ENCODE results near the gene NPAS3.

The NPAS3 gene

DNA sequence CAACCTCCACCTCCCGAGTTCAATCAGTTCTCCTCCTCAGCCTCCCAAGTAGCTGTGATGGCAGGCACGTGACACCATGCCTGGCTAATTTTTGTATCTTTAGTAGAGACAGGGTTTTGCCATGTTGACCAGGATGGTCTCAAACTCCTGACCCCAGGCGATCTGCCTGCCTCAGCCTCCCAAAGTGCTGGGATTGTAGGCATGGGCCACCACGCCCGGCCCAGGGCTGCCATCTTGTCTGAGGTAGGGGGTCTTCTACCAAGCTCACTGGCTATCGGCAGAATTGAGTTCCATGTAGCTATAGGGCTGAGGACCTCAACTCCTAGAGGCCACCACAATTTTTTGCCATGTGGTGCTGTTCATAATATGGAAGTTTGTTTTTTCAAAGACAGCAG is 896.6 kb downstream of the NPAS3 start:
- Histone ChIP-seq H4K8ac (ENCODE audit: low read depth, low read length) (no peak overlapping the region), H3K4me2 (ENCODE audit: low read length) (no peak overlapping the region), H4K91ac (ENCODE audit: low read depth, low read length) (no peak overlapping the region), H3K14ac (ENCODE audit: low read length) (no peak overlapping the region), H2BK5ac (ENCODE audit: low read depth, low read length, poor library complexity) (no peak overlapping the region), H3K4me1 (ENCODE audit: control insufficient read depth in 1 of 2, insufficient read depth in 2 of 2, low read length in 2 of 2) (peaks cover 4 to 12% of the 10 kb centered on the region in 2 experiments), H3K27ac (ENCODE audit: low read depth, low read length) (no peak overlapping the region), H2AFZ (ENCODE audit: insufficient read depth, low read length, poor library complexity) (no peak overlapping the region), H3K9me3 (ENCODE audit: insufficient read depth, low read depth, low read length) (peaks cover 4% of the 10 kb centered on the region), H3K27me3 (ENCODE audit: insufficient read depth, low read length) (no peaks in the 10 kb centered on the region), H2BK120ac (ENCODE audit: insufficient read depth, low read length, poor library complexity) (no peak overlapping the region), H4K12ac (ENCODE audit: low read depth, low read length) (no peak overlapping the region), H2BK12ac (ENCODE audit: low read length) (no peak overlapping the region), H3K18ac (ENCODE audit: low read length) (no peak overlapping the region), H3K36me3 (ENCODE audit: control insufficient read depth in 1 of 2, insufficient read depth in 2 of 2, low read length in 2 of 2) (no peaks in the 10 kb centered on the region), H3K4ac (ENCODE audit: low read depth, low read length) (no peak overlapping the region), H3K4me3 (ENCODE audit: low read depth, low read length) (no peak overlapping the region), H3K79me1 (ENCODE audit: low read length) (no peaks in the 10 kb centered on the region), H3K79me2 (ENCODE audit: control insufficient read depth, insufficient read depth, low read length, poor library complexity) (no peaks in the 10 kb centered on the region), H2AK5ac (ENCODE audit: low read length) (no peak overlapping the region), H3K9ac (ENCODE audit: low read length) (no peak overlapping the region), H3K23ac (ENCODE audit: low read length) (no peak overlapping the region)
- no CpG with 5 or more reads among the region's 6 CpGs for WGBS (ENCODE audit: extremely low coverage, insufficient coverage, insufficient read length)
- DNase-seq = no peak

DNA sequence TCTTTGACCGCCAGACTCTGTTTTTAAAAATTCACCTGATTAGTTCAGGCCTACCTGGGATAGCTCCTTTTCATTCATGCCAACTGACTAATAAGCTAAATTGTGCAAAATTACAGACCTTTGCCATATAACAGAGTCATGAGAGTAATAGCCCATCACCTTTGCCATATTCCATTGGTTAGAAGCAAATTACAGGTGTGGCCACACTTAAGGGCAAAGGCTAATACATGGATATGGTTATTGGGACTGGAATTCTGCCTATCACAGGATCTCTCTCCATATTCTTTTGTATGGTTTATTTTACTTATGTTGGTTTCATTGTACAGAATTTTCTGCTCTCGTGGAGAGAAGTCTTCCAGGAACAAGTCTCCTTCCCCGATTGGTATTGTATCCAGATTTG is 897.0 kb downstream of the NPAS3 start:
- H3K9ac ChIP-seq (ENCODE audit: low read length) = no peak overlapping the region
- peaks cover 4% of the 10 kb centered on the region for H3K9me3 ChIP-seq (ENCODE audit: insufficient read depth, low read depth, low read length)
- no peaks in the 10 kb centered on the region for H3K79me2 ChIP-seq (ENCODE audit: control insufficient read depth, insufficient read depth, low read length, poor library complexity)
- peaks cover 4 to 12% of the 10 kb centered on the region in 2 experiments for H3K4me1 ChIP-seq (ENCODE audit: control insufficient read depth in 1 of 2, insufficient read depth in 2 of 2, low read length in 2 of 2)
- H3K36me3 ChIP-seq (ENCODE audit: control insufficient read depth in 1 of 2, insufficient read depth in 2 of 2, low read length in 2 of 2) = no peaks in the 10 kb centered on the region
- H3K4me2 ChIP-seq (ENCODE audit: low read length) = no peak overlapping the region
- H3K4me3 ChIP-seq (ENCODE audit: low read depth, low read length) = no peak overlapping the region
- no peak overlapping the region for H2AK5ac ChIP-seq (ENCODE audit: low read length)
- H2BK12ac ChIP-seq (ENCODE audit: low read length) = no peak overlapping the region
- H4K8ac ChIP-seq (ENCODE audit: low read depth, low read length) = no peak overlapping the region
- H3K27me3 ChIP-seq (ENCODE audit: insufficient read depth, low read length) = no peaks in the 10 kb centered on the region
- no peak overlapping the region for H2BK120ac ChIP-seq (ENCODE audit: insufficient read depth, low read length, poor library complexity)
- no peak overlapping the region for H2AFZ ChIP-seq (ENCODE audit: insufficient read depth, low read length, poor library complexity)
- no peak for DNase-seq
- no peak overlapping the region for H2BK5ac ChIP-seq (ENCODE audit: low read depth, low read length, poor library complexity)
- H3K79me1 ChIP-seq (ENCODE audit: low read length) = no peaks in the 10 kb centered on the region
- no CpG with 5 or more reads among the region's 3 CpGs for whole genome bisulfite sequencing (ENCODE audit: extremely low coverage, insufficient coverage, insufficient read length)
- H3K23ac ChIP-seq (ENCODE audit: low read length) = no peak overlapping the region
- H3K14ac ChIP-seq (ENCODE audit: low read length) = no peak overlapping the region
- no peak overlapping the region for H3K4ac ChIP-seq (ENCODE audit: low read depth, low read length)
- no peak overlapping the region for H4K12ac ChIP-seq (ENCODE audit: low read depth, low read length)
- H4K91ac ChIP-seq (ENCODE audit: low read depth, low read length) = no peak overlapping the region
- no peak overlapping the region for H3K27ac ChIP-seq (ENCODE audit: low read depth, low read length)
- H3K18ac ChIP-seq (ENCODE audit: low read length) = no peak overlapping the region

DNA sequence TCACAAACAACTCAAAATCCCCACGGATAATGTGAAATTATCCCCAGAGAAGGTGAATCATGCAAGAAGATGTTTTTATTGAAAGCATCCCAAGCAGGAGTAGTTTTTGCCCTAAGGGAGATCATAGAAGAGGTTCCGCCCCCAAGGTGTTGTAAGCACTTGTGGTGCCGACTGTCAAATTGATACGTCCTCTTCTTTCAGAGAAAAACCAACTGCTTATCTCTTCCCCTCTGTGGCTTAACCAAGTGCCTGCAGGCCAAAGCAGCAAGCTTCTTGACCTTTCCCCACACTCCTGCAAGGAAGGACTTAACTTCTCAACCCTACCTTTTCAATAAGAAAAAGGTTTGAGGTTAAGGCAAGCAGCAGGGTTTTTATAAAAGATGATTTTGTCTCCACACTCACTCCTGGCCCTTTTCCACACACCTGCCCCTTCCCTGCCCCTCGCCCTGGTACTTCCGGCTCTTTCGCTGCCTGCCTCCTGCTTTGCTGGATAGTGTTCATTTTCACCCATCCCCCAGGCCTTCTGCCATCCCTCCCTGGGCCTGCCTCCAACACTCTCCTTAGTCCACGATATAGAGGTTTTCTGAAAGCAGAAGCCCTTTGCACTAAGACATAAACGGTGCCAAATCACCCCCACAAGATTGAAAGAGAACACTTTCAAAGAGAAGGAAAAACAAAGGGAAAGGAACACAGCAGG is 897.7 kb downstream of the NPAS3 start:
- Histone ChIP-seq H3K4ac (ENCODE audit: low read depth, low read length) (no peak overlapping the region), H4K8ac (ENCODE audit: low read depth, low read length) (no peak overlapping the region), H2BK12ac (ENCODE audit: low read length) (no peak overlapping the region), H2AFZ (ENCODE audit: insufficient read depth, low read length, poor library complexity) (no peak overlapping the region), H3K27ac (ENCODE audit: low read depth, low read length) (no peak overlapping the region), H3K14ac (ENCODE audit: low read length) (no peak overlapping the region), H3K79me1 (ENCODE audit: low read length) (no peaks in the 10 kb centered on the region), H2AK5ac (ENCODE audit: low read length) (no peak overlapping the region), H3K9me3 (ENCODE audit: insufficient read depth, low read depth, low read length) (peaks cover 4% of the 10 kb centered on the region), H3K4me3 (ENCODE audit: low read depth, low read length) (no peak overlapping the region), H3K79me2 (ENCODE audit: control insufficient read depth, insufficient read depth, low read length, poor library complexity) (no peaks in the 10 kb centered on the region), H3K4me1 (ENCODE audit: control insufficient read depth in 1 of 2, insufficient read depth in 2 of 2, low read length in 2 of 2) (peaks cover 4 to 12% of the 10 kb centered on the region in 2 experiments), H3K36me3 (ENCODE audit: control insufficient read depth in 1 of 2, insufficient read depth in 2 of 2, low read length in 2 of 2) (no peaks in the 10 kb centered on the region), H3K4me2 (ENCODE audit: low read length) (peak overlapping the region; percentile 1), H4K91ac (ENCODE audit: low read depth, low read length) (no peak overlapping the region), H3K27me3 (ENCODE audit: insufficient read depth, low read length) (no peaks in the 10 kb centered on the region), H2BK120ac (ENCODE audit: insufficient read depth, low read length, poor library complexity) (no peak overlapping the region), H3K18ac (ENCODE audit: low read length) (no peak overlapping the region), H3K23ac (ENCODE audit: low read length) (no peak overlapping the region), H2BK5ac (ENCODE audit: low read depth, low read length, poor library complexity) (no peak overlapping the region), H3K9ac (ENCODE audit: low read length) (no peak overlapping the region), H4K12ac (ENCODE audit: low read depth, low read length) (no peak overlapping the region)
- peak; percentile 59 to 72 for DNase-seq
- WGBS (ENCODE audit: extremely low coverage, insufficient coverage, insufficient read length) = no CpG with 5 or more reads among the region's 9 CpGs

DNA sequence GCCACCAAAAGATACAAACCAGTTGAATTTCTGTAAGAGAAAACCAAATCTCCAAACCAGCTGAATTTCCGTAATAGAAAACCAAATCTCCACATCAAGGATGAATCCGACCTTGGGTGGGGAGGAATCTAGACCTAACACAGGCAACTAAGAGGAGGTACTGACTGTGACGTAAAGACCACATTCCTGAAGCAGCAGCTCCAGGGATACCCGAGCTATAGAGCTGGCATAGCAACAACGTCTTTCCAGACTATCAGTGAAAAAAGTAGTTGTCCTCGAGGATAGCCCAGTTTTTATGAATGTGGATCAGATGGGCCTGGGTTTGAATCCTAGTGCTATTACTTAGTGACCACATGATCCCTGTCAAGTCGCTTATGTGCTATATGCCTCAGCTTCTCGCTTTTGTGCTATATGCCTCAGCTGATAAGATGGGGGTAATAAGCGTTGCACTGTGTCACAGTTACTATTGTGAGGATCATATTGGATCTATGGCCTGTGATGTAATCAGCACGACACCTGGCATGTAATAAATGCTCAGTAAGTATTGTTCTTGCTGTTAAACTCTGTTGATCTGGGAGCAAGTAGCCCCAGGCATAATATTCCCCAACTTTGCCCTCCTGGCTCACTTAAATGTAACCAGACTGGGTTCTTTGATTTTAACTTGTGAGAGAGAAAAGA is 898.4 kb downstream of the NPAS3 start:
- Histone ChIP-seq H3K4me1 (ENCODE audit: control insufficient read depth in 1 of 2, insufficient read depth in 2 of 2, low read length in 2 of 2) (peaks cover 4 to 12% of the 10 kb centered on the region in 2 experiments), H3K4me3 (ENCODE audit: low read depth, low read length) (no peak overlapping the region), H4K91ac (ENCODE audit: low read depth, low read length) (no peak overlapping the region), H4K12ac (ENCODE audit: low read depth, low read length) (no peak overlapping the region), H3K36me3 (ENCODE audit: control insufficient read depth in 1 of 2, insufficient read depth in 2 of 2, low read length in 2 of 2) (no peaks in the 10 kb centered on the region), H3K79me2 (ENCODE audit: control insufficient read depth, insufficient read depth, low read length, poor library complexity) (no peaks in the 10 kb centered on the region), H2BK12ac (ENCODE audit: low read length) (no peak overlapping the region), H3K14ac (ENCODE audit: low read length) (no peak overlapping the region), H3K27ac (ENCODE audit: low read depth, low read length) (no peak overlapping the region), H3K79me1 (ENCODE audit: low read length) (no peaks in the 10 kb centered on the region), H2AFZ (ENCODE audit: insufficient read depth, low read length, poor library complexity) (no peak overlapping the region), H3K23ac (ENCODE audit: low read length) (no peak overlapping the region), H2BK120ac (ENCODE audit: insufficient read depth, low read length, poor library complexity) (no peak overlapping the region), H4K8ac (ENCODE audit: low read depth, low read length) (no peak overlapping the region), H3K27me3 (ENCODE audit: insufficient read depth, low read length) (no peaks in the 10 kb centered on the region), H3K18ac (ENCODE audit: low read length) (no peak overlapping the region), H3K4ac (ENCODE audit: low read depth, low read length) (no peak overlapping the region), H3K9me3 (ENCODE audit: insufficient read depth, low read depth, low read length) (peaks cover 4% of the 10 kb centered on the region), H2BK5ac (ENCODE audit: low read depth, low read length, poor library complexity) (no peak overlapping the region), H2AK5ac (ENCODE audit: low read length) (no peak overlapping the region), H3K4me2 (ENCODE audit: low read length) (no peak overlapping the region), H3K9ac (ENCODE audit: low read length) (no peak overlapping the region)
- no peak for DNase-seq
- WGBS (ENCODE audit: extremely low coverage, insufficient coverage, insufficient read length) = no CpG with 5 or more reads among the region's 10 CpGs

Measured in trophoblast cell (in vitro differentiated cells and primary cell).